Keratinocyte (primary cell): Measurements from ENCODE around the gene NAP1L4.

ENCODE experiments used
- CTCF ChIP-seq, 3 experiments: IDR thresholded peaks in 1 of 3; conservative IDR thresholded peaks in 1 of 3; optimal IDR thresholded peaks in 1 of 3; 2 replicates in 2 of 3; 3 replicates in 1 of 3; pipeline versions ENCODE3 to v1.5.1; 2011; ENCODE audit warnings: low read length in 3 of 3, mild to moderate bottlenecking in 3 of 3, moderate library complexity in 2 of 3, control low read depth in 1 of 3, inconsistent platforms in 1 of 3; ENCODE audit not compliant: insufficient read depth in 2 of 3; ENCODE audit errors: extremely low read depth in 1 of 3
- EZH2 ChIP-seq: IDR thresholded peaks from one replicate; pipeline ENCODE4 v1.6.1; 2012; ENCODE audit warnings: inconsistent platforms, mild to moderate bottlenecking, low read length, moderate library complexity

GRCh38 chr11:3037945-3038271, 45.8 kb upstream of the NAP1L4 start:
- TF ChIP-seq CTCF (optimal IDR thresholded peaks at IDR 0.05 in 1 of 3, IDR thresholded peaks at IDR 0.05 in 1 of 3, conservative IDR thresholded peaks at IDR 0.05 in 1 of 3; ENCODE audit: extremely low read depth in 1 of 3, insufficient read depth in 2 of 3, low read length in 3 of 3), result no peak
- TF ChIP-seq EZH2, result no peak
